HCT116 (cell line): ENCODE results near the gene CYB5R2. TPM values are rescaled to one million over a fixed set of nuclear protein-coding genes. Genes with fewer than 3 reads are reported as not detected.

ENCODE experiments used
- ATAC-seq: fragments of 200-7000 bp; cut with Tn5 transposase; 2 replicates; pipeline ENCODE4 v1.9.1; 2020; ENCODE audit warnings: mild to moderate bottlenecking, moderate library complexity
- BruUV-seq: library from RNA; stranded (reverse); fragments of 400-500 nt; replicated peaks from 2 replicates; lab custom pipeline; 2021; lab: Mats Ljungman, UMichigan
- CTCF ChIA-PET: fragments of 300-600 bp; sonication (Branson Sonifier 250); formaldehyde crosslinking; loops from one replicate; lab custom pipeline; 2021; ENCODE audit warnings: antibody characterized with exemption; lab: Charles Lee
- POLR2A ChIA-PET: fragments of 300-600, 350-600 bp; sonication (Branson Sonifier 250); formaldehyde crosslinking; loops from one replicate; lab custom pipeline; 2021; ENCODE audit warnings: antibody characterized with exemption; lab: Charles Lee
- RAD21 ChIA-PET, 2 experiments: fragments of 300-600 bp; sonication (Branson Sonifier 250); formaldehyde crosslinking; loops; one replicate each; lab custom pipeline; 2023; ENCODE audit warnings: low total read pairs in 2 of 2; ENCODE audit not compliant: uncharacterized antibody in 2 of 2, unreplicated experiment in 2 of 2, low non-redundant PET in 1 of 2; lab: Charles Lee
- DNase-seq: peaks from one replicate; pipeline ENCODE4 v3.0.0-alpha.2; 2010; ENCODE audit warnings: low read depth, low spot score
- H2AFZ ChIP-seq: fragments of 200-600 bp; shearing (Covaris generic), sonication (generic); 2 replicates; pipeline ENCODE4 v1.6.1; 2017; ENCODE audit warnings: low read depth, mixed run types, mixed read lengths, antibody characterized with exemption, low read length; ENCODE audit not compliant: poor library complexity, severe bottlenecking
- H3K27ac ChIP-seq: 2 replicates; pipeline ENCODE4 v1.5.1; 2012; ENCODE audit warnings: low read depth, low read length
- H3K27me3 ChIP-seq: fragments of 200-600 bp; sonication (generic); 2 replicates; pipeline ENCODE4 v1.6.1; 2016; ENCODE audit warnings: mixed run types, low read length, mixed read lengths; ENCODE audit not compliant: insufficient read depth
- H3K36me3 ChIP-seq, 2 experiments: fragments of 200-500 bp in 1 of 2; fragments of 200-600 bp in 1 of 2; sonication (Bioruptor generic) in 1 of 2; sonication (generic) in 1 of 2; 2 replicates each; pipeline versions ENCODE4 v1.5.1 to v1.6.1; 2014 to 2016; ENCODE audit warnings: low read length in 2 of 2, inconsistent platforms in 1 of 2, mixed read lengths in 1 of 2, mixed run types in 1 of 2; ENCODE audit not compliant: insufficient read depth in 2 of 2, control insufficient read depth in 1 of 2
- H3K4me1 ChIP-seq, 2 experiments: fragments of 200-600 bp in 1 of 2; sonication (generic) in 1 of 2; 2 replicates each; pipeline versions ENCODE4 v1.5.1 to v1.6.1; 2012 to 2017; ENCODE audit warnings: low read length in 2 of 2, inconsistent platforms in 1 of 2, mild to moderate bottlenecking in 1 of 2, mixed read lengths in 1 of 2, mixed run types in 1 of 2, moderate library complexity in 1 of 2; ENCODE audit not compliant: insufficient read depth in 2 of 2, control insufficient read depth in 1 of 2
- H3K4me2 ChIP-seq: fragments of 200-600 bp; sonication (generic); 2 replicates; pipeline ENCODE4 v1.6.1; 2017; ENCODE audit warnings: mixed run types, low read length, mixed read lengths
- H3K4me3 ChIP-seq, 2 experiments: fragments of 200-600 bp in 1 of 2; sonication (generic) in 1 of 2; replicated peaks in 1 of 2; 2 replicates each; pipeline ENCODE4 v1.5.1; 2011 to 2016; ENCODE audit warnings: low read length in 2 of 2, control low read depth in 1 of 2, low read depth in 1 of 2, mild to moderate bottlenecking in 1 of 2, mixed read lengths in 1 of 2, mixed run types in 1 of 2
- H3K79me2 ChIP-seq: fragments of 200-600 bp; sonication (generic); 2 replicates; pipeline ENCODE4 v1.6.1; 2017; ENCODE audit warnings: mild to moderate bottlenecking, mixed run types, low read length, moderate library complexity, mixed read lengths; ENCODE audit not compliant: insufficient read depth
- H3K9ac ChIP-seq: fragments of 200-600 bp; sonication (generic); 2 replicates; pipeline ENCODE4 v1.6.1; 2016; ENCODE audit warnings: low read length, mixed read lengths
- H3K9me2 ChIP-seq: fragments of 200-600 bp; sonication (generic), shearing (Covaris generic); 2 replicates; pipeline ENCODE4 v1.6.1; 2017; ENCODE audit warnings: mixed run types, mild to moderate bottlenecking, moderate library complexity; ENCODE audit not compliant: insufficient read depth
- H3K9me3 ChIP-seq, 2 experiments: fragments of 200-500 bp in 1 of 2; fragments of 200-600 bp in 1 of 2; sonication (Bioruptor generic) in 1 of 2; sonication (generic) in 1 of 2; 2 replicates each; pipeline ENCODE4 v1.6.1; 2014 to 2017; ENCODE audit warnings: low read length in 2 of 2, mixed read lengths in 2 of 2, inconsistent platforms in 1 of 2, low read depth in 1 of 2, mild to moderate bottlenecking in 1 of 2, mixed run types in 1 of 2, moderate library complexity in 1 of 2; ENCODE audit not compliant: control insufficient read depth in 1 of 2, insufficient read depth in 1 of 2
- H4K20me1 ChIP-seq: fragments of 200-600 bp; sonication (generic), shearing (Covaris generic); 2 replicates; pipeline ENCODE4 v1.6.1; 2017; ENCODE audit warnings: mixed run types, mild to moderate bottlenecking, moderate library complexity; ENCODE audit not compliant: insufficient read depth
- ATF3 ChIP-seq: IDR thresholded peaks from 2 replicates; pipeline ENCODE4 v1.6.1; 2012
- ELF1 ChIP-seq: IDR thresholded peaks from 2 replicates; pipeline ENCODE4 v1.6.1; 2012; ENCODE audit warnings: low read depth, borderline replicate concordance
- EZH2phosphoT487 ChIP-seq: fragments of 200-600 bp; IDR thresholded peaks from 2 replicates; pipeline ENCODE4 v1.6.1; 2018; ENCODE audit warnings: antibody characterized with exemption, borderline replicate concordance
- FOSL1 ChIP-seq: IDR thresholded peaks from 2 replicates; pipeline ENCODE4 v1.6.1; 2012; ENCODE audit warnings: low read depth
- JUND ChIP-seq: IDR thresholded peaks from 2 replicates; pipeline ENCODE4 v1.6.1; 2012
- POLR2AphosphoS5 ChIP-seq: IDR thresholded peaks from 2 replicates; pipeline ENCODE4 v1.6.1; 2011; ENCODE audit warnings: mild to moderate bottlenecking, low read depth, low read length, moderate library complexity
- RAD21 ChIP-seq: IDR thresholded peaks from 2 replicates; pipeline ENCODE4 v1.6.1; 2012; ENCODE audit warnings: low read depth, mild to moderate bottlenecking
- REST ChIP-seq: IDR thresholded peaks from 2 replicates; pipeline ENCODE4 v1.6.1; 2012; ENCODE audit warnings: low read depth
- SIN3A ChIP-seq: IDR thresholded peaks from 2 replicates; pipeline ENCODE4 v1.6.1; 2012; ENCODE audit warnings: low read depth
- SP1 ChIP-seq: IDR thresholded peaks from 2 replicates; pipeline ENCODE4 v1.6.1; 2012; ENCODE audit warnings: low read depth
- TCF7L2 ChIP-seq: IDR thresholded peaks from 2 replicates; pipeline ENCODE4 v1.7.0; 2011; ENCODE audit warnings: borderline replicate concordance, inconsistent platforms; ENCODE audit not compliant: insufficient read depth, insufficient read length; ENCODE audit errors: extremely low read depth
- YY1 ChIP-seq: IDR thresholded peaks from 2 replicates; pipeline ENCODE4 v1.6.1; 2011; ENCODE audit warnings: low read length, low read depth, moderate library complexity, mild to moderate bottlenecking; ENCODE audit not compliant: insufficient replicate concordance; ENCODE audit errors: extremely low read depth
- ZNF274 ChIP-seq: fragments of 200-500 bp; sonication (Bioruptor generic); IDR thresholded peaks from 2 replicates; pipeline ENCODE4 v1.6.1; 2014; ENCODE audit warnings: mild to moderate bottlenecking, low read depth, low read length, inconsistent platforms
- intact Hi-C: fragments of 100-400 bp; cut with micrococcal nuclease; formaldehyde crosslinking; loops from 2 replicates; pipeline ENCODE4 v1.10.0; 2022
- total RNA-seq: library from RNA; stranded (reverse); gene quantifications from one replicate; pipeline ENCODE4 v1.2.1, GENCODE V29; 2021; ENCODE audit not compliant: unreplicated experiment
- TF ChIP-seq, protein P1 (sequence below), 3 experiments: fragments of 200-600 bp in 1 of 3; sonication (generic) in 1 of 3; IDR thresholded peaks in 2 of 3; conservative IDR thresholded peaks in 1 of 3; 2 replicates each; pipeline ENCODE4 v1.5.1; 2012 to 2017; ENCODE audit warnings: low read depth in 2 of 3, low read length in 2 of 3, antibody characterized with exemption in 1 of 3, borderline replicate concordance in 1 of 3, control low read depth in 1 of 3, mild to moderate bottlenecking in 1 of 3, mixed read lengths in 1 of 3, mixed run types in 1 of 3, moderate library complexity in 1 of 3; ENCODE audit not compliant: insufficient read depth in 1 of 3
- TF ChIP-seq, protein P2 (sequence below): IDR thresholded peaks from 2 replicates; pipeline ENCODE4 v1.6.1; 2012

CYB5R2 gene
- total RNA-seq, 1 experiment from 2014 or later: 14.4 TPM

GRCh38 chr11:7675631-7676030, 2.3 kb upstream of the CYB5R2 start:
- intact Hi-C loops: no loop called here
- ChIA-PET RAD21 (no interaction called here), CTCF (no interaction called here), POLR2A (no interaction called here)
- Histone ChIP-seq H3K36me3 (no peaks in the 10 kb centered on the region), H3K9me2 (no peaks in the 10 kb centered on the region), H3K4me3 (no peak overlapping the region), H3K79me2 (no peaks in the 10 kb centered on the region), H3K27me3 (peaks cover 21% of the 10 kb centered on the region; the same call in 1 of the 2 replicates), H4K20me1 (no peaks in the 10 kb centered on the region), H3K4me2 (no peak overlapping the region), H3K4me1 (peaks cover 10 to 29% of the 10 kb centered on the region in 2 experiments), H2AFZ (no peak overlapping the region), H3K9me3 (no peaks in the 10 kb centered on the region), H3K9ac (no peak overlapping the region), H3K27ac (no peak overlapping the region)
- TF ChIP-seq REST (no peak), SP1 (no peak), JUND (no peak), ATF3 (no peak), EZH2phosphoT487 (no peak), SIN3A (no peak), TCF7L2 (no peak), POLR2AphosphoS5 (no peak), ELF1 (no peak), FOSL1 (no peak), YY1 (no peak), ZNF274 (no peak), RAD21 (no peak)
- TF ChIP-seq, protein P1, sequence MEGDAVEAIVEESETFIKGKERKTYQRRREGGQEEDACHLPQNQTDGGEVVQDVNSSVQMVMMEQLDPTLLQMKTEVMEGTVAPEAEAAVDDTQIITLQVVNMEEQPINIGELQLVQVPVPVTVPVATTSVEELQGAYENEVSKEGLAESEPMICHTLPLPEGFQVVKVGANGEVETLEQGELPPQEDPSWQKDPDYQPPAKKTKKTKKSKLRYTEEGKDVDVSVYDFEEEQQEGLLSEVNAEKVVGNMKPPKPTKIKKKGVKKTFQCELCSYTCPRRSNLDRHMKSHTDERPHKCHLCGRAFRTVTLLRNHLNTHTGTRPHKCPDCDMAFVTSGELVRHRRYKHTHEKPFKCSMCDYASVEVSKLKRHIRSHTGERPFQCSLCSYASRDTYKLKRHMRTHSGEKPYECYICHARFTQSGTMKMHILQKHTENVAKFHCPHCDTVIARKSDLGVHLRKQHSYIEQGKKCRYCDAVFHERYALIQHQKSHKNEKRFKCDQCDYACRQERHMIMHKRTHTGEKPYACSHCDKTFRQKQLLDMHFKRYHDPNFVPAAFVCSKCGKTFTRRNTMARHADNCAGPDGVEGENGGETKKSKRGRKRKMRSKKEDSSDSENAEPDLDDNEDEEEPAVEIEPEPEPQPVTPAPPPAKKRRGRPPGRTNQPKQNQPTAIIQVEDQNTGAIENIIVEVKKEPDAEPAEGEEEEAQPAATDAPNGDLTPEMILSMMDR (IDR thresholded peaks at IDR 0.05 in 2 of 3, conservative IDR thresholded peaks at IDR 0.05 in 1 of 3; ENCODE audit: borderline replicate concordance in 1 of 3, insufficient read depth in 1 of 3, low read depth in 2 of 3, low read length in 2 of 3): no peak
- TF ChIP-seq, protein P2, sequence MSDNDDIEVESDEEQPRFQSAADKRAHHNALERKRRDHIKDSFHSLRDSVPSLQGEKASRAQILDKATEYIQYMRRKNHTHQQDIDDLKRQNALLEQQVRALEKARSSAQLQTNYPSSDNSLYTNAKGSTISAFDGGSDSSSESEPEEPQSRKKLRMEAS: no peak
- BruUV-seq: no TSS peak
- DNase-seq (no peak), ATAC-seq (no peak)
